HL-60 (cell line): ENCODE results near the gene ANO6.
A peak's percentile ranks its signal among the peaks of the same experiment; 100 is the strongest.
"Not testable (repeated sequence)": the region's sequence is repeated elsewhere in the genome, so short reads cannot be mapped to it uniquely, and the experiment has no call there.

Experiments
- DNase-seq, 2 experiments: peaks; one replicate each; pipeline ENCODE4 v3.0.0-alpha.2; 2010 to 2020; ENCODE audit warnings: low read depth in 1 of 2, low spot score in 1 of 2
- H3K27ac ChIP-seq: fragments of 250-450 bp; sonication (Bioruptor Pico); replicated peaks from 2 replicates; pipeline ENCODE4 v1.5.1; 2020; ENCODE audit warnings: mild to moderate bottlenecking, moderate library complexity
- H3K27me3 ChIP-seq: fragments of 250-450 bp; sonication (Bioruptor Pico); 2 replicates; pipeline ENCODE4 v1.5.1; 2021; ENCODE audit warnings: mild to moderate bottlenecking, moderate library complexity; ENCODE audit not compliant: insufficient read depth, poor library complexity, severe bottlenecking
- H3K4me3 ChIP-seq: replicated peaks from 2 replicates; pipeline ENCODE4 v1.5.1; 2011; ENCODE audit warnings: mild to moderate bottlenecking, control low read depth, low read length; ENCODE audit not compliant: insufficient read depth
- GABPA ChIP-seq: IDR thresholded peaks from 2 replicates; pipeline ENCODE4 v1.6.1; 2012; ENCODE audit warnings: low read depth
- POLR2AphosphoS5 ChIP-seq: IDR thresholded peaks from 2 replicates; pipeline ENCODE4 v1.6.1; 2012; ENCODE audit warnings: low read depth
- SPI1 ChIP-seq: IDR thresholded peaks from 2 replicates; pipeline ENCODE4 v1.6.1; 2012; ENCODE audit warnings: low read depth, mild to moderate bottlenecking, borderline replicate concordance
- TF ChIP-seq, protein P1 (sequence below): IDR thresholded peaks from 2 replicates; pipeline ENCODE4 v1.6.1; 2012; ENCODE audit warnings: low read depth; ENCODE audit not compliant: insufficient replicate concordance
- TF ChIP-seq, protein P2 (sequence below): IDR thresholded peaks from one replicate; pipeline ENCODE4 v1.5.1; 2011; ENCODE audit warnings: low read length, control low read depth, inconsistent platforms; ENCODE audit not compliant: insufficient read depth

ANO6 gene

DNA sequence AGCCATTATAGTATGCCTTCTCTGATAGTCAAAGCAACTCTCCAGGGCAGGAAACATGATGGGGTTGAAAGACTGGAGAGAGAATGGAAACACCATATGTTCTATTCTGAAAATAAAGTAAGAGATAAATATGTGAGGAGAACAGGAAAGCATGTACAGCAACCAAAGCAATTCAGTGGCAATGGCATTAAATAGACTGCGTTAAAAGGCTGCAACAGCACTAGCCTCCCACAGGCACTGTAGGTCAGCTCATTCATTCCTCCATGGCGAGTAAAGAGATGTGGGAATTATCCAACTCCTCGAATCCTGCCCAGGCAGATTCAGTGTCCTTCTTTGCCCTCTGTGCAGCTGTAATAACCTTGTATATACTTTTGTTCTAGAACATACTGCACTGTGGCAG is 43.8 kb downstream of the ANO6 start:
- Histone ChIP-seq H3K27me3 (no peaks in the 10 kb centered on the region), H3K4me3 (no peak overlapping the region), H3K27ac (no peak overlapping the region)
- DNase-seq = no peak
- TF ChIP-seq GABPA = no peak
- TF ChIP-seq, protein P1, sequence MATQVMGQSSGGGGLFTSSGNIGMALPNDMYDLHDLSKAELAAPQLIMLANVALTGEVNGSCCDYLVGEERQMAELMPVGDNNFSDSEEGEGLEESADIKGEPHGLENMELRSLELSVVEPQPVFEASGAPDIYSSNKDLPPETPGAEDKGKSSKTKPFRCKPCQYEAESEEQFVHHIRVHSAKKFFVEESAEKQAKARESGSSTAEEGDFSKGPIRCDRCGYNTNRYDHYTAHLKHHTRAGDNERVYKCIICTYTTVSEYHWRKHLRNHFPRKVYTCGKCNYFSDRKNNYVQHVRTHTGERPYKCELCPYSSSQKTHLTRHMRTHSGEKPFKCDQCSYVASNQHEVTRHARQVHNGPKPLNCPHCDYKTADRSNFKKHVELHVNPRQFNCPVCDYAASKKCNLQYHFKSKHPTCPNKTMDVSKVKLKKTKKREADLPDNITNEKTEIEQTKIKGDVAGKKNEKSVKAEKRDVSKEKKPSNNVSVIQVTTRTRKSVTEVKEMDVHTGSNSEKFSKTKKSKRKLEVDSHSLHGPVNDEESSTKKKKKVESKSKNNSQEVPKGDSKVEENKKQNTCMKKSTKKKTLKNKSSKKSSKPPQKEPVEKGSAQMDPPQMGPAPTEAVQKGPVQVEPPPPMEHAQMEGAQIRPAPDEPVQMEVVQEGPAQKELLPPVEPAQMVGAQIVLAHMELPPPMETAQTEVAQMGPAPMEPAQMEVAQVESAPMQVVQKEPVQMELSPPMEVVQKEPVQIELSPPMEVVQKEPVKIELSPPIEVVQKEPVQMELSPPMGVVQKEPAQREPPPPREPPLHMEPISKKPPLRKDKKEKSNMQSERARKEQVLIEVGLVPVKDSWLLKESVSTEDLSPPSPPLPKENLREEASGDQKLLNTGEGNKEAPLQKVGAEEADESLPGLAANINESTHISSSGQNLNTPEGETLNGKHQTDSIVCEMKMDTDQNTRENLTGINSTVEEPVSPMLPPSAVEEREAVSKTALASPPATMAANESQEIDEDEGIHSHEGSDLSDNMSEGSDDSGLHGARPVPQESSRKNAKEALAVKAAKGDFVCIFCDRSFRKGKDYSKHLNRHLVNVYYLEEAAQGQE = no peak
- no peak for TF ChIP-seq SPI1
- TF ChIP-seq POLR2AphosphoS5 = no peak
- TF ChIP-seq, protein P2, sequence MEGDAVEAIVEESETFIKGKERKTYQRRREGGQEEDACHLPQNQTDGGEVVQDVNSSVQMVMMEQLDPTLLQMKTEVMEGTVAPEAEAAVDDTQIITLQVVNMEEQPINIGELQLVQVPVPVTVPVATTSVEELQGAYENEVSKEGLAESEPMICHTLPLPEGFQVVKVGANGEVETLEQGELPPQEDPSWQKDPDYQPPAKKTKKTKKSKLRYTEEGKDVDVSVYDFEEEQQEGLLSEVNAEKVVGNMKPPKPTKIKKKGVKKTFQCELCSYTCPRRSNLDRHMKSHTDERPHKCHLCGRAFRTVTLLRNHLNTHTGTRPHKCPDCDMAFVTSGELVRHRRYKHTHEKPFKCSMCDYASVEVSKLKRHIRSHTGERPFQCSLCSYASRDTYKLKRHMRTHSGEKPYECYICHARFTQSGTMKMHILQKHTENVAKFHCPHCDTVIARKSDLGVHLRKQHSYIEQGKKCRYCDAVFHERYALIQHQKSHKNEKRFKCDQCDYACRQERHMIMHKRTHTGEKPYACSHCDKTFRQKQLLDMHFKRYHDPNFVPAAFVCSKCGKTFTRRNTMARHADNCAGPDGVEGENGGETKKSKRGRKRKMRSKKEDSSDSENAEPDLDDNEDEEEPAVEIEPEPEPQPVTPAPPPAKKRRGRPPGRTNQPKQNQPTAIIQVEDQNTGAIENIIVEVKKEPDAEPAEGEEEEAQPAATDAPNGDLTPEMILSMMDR = no peak

DNA sequence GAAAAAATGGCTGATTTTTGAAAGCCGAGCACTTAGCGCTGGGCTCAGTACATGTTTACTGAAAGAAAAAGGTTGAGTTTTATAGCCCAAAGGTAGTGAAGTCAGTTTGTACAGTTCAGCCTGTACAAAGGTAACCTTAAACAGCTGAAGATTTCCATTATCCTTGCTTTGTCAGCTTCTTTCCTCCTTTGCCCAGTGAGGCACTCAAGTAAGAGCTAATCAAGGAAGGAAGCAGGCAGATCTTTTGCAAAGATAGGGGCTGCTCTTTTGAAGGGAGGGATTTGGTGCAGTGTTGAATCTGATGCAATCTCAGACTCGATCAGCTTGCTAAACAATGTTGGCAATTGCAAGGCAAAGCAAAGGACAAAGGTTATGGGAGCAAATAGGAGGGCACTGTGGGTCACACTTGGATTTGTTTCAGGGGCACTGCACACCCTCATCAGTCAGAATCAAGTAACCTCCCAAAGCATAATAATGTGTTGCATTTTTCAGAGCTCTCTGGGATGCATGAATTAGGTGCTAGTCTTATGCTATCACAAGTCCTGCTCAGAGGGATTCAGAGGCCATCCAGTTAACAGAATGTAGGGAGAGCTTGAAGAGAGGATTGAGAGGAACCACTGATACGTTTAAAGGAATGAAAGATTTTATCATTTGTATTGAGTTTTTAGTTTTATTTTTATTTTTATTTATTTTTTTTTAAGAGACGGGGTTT is 44.4 kb downstream of the ANO6 start:
- H3K4me3 ChIP-seq = no peak overlapping the region
- peak in 1 of 2 experiments; percentile 55 for DNase-seq
- H3K27me3 ChIP-seq = no peaks in the 10 kb centered on the region
- TF ChIP-seq, protein P2 = no peak
- TF ChIP-seq GABPA (no peak), POLR2AphosphoS5 (no peak), SPI1 (no peak)
- TF ChIP-seq, protein P1 = no peak
- no peak overlapping the region for H3K27ac ChIP-seq

GRCh38 chr12:45260854-45261253 is 45.0 kb downstream of the ANO6 start:
- Histone ChIP-seq H3K27ac (no peak overlapping the region), H3K4me3 (no peak overlapping the region), H3K27me3 (no peaks in the 10 kb centered on the region)
- TF ChIP-seq SPI1 (no peak), GABPA (no peak), POLR2AphosphoS5 (no peak)
- TF ChIP-seq, protein P2 = no peak
- TF ChIP-seq, protein P1 = no peak
- no peak for DNase-seq

GRCh38 chr12:45262185-45262584 is 46.3 kb downstream of the ANO6 start:
- H3K4me3 ChIP-seq, H3K27me3 ChIP-seq, DNase-seq, H3K27ac ChIP-seq: not testable (repeated sequence)
